Pancreas (tissue), 10 donors: ENCODE measurements around the gene IGSF3. TPM values are rescaled to one million over a fixed set of nuclear protein-coding genes. Genes with fewer than 3 reads are reported as not detected.
"Not testable (repeated sequence)": the region's sequence is repeated elsewhere in the genome, so short reads cannot be mapped to it uniquely, and the experiment has no call there.

Experiments used
- ATAC-seq, 4 donors: fragments of 200-7000 bp; cut with Tn5 transposase; one replicate each; pipeline versions ENCODE4 v1.8.0 to v1.9.1; 2020; ENCODE audit warnings: mild to moderate bottlenecking in 4 of 4, moderate library complexity in 4 of 4
- DNase-seq, 6 donors: peaks; one replicate each; pipeline ENCODE4 v3.0.0-alpha.2; 2020
- FAIRE-seq: peaks from 2 replicates; lab custom pipeline; 2012; peaks lifted over from hg19 to GRCh38; lab: Jason Lieb, UNC
- H3K27ac ChIP-seq, 4 donors: fragments of 200-600 bp; sonication (generic); 1 replicate in 3 of 4; 2 replicates in 1 of 4; pipeline versions ENCODE4 v1.5.0 to v1.8.0; 2020
- H3K27me3 ChIP-seq, 4 donors: fragments of 200-600 bp; one replicate each; pipeline ENCODE4 v1.8.0; 2021
- H3K36me3 ChIP-seq, 3 donors: fragments of 200-600 bp; sonication (generic) in 1 of 3; one replicate each; pipeline versions ENCODE4 v1.5.0 to v1.8.0; 2020 to 2021
- H3K4me1 ChIP-seq, 3 donors: fragments of 200-600 bp; one replicate each; pipeline ENCODE4 v1.8.0; 2021
- H3K4me3 ChIP-seq, 4 donors: fragments of 200-600 bp; sonication (generic) in 2 of 4; one replicate each; pipeline versions ENCODE4 v1.5.0 to v1.8.0; 2020 to 2021
- H3K9me3 ChIP-seq, 4 donors: fragments of 200-600 bp; one replicate each; pipeline ENCODE4 v1.8.0; 2021
- WGBS, 2 donors: extraction: QIAGEN DNeasy Blood & Tissue Kit; methylation state at CpG; one replicate each; pipeline ENCODE4 v1.1.7; 2013; 5-methylcytosine and 5-hydroxymethylcytosine counted together
- intact Hi-C, 3 donors: fragments of 100-400 bp; cut with DNase I; formaldehyde crosslinking; loops; one replicate each; pipeline versions ENCODE4 v1.11.1 to v1.14.2; 2022
- polyA plus RNA-seq, 2 donors: library from polyadenylated mRNA; stranded (reverse); fragments of 200-250 nt; gene quantifications; one replicate each; pipeline ENCODE4 v1.2.3, GENCODE V29; 2013
- total RNA-seq, 6 donors: library from RNA; stranded (reverse); fragmentation: NEBNext Ultra II Directional in 4 of 6; extraction: Animal tissue kit (Norgen Biotek cat#: 25700) in 4 of 6; gene quantifications; one replicate each; pipeline versions ENCODE4 v1.2.1 to v1.2.4, GENCODE V29; 2021 to 2023
- TF ChIP-seq, protein P1 (sequence below), 4 donors: fragments of 200-600 bp; sonication (generic) in 3 of 4; IDR thresholded peaks; one replicate each; pipeline versions ENCODE4 v1.5.0 to v1.8.0; 2021; ENCODE audit warnings: antibody characterized with exemption in 4 of 4
- donor health status: healthy with polysubstance abuse.
- donor health status: DM: no; HTN: no; CAD: no; lungs with moderate emphysema.
- donor health status: DM: no; HTN: no; CAD: no.
- donor health status: control.
- donor health status: control.
- donor health status: Bipolar disorder and iron deficiency.
- donor health status: DM: yes; HTN: yes; CAD: no.
- donor health status: DM: no; HTN: no; CAD: no.
- donor health status: DM: no; HTN: no; CAD: no.
- donor health status: DM: yes; HTN: yes; CAD: no.

Gene IGSF3
- total and polyA plus RNA-seq, 8 donors, result 1.8 to 10.5 (median 2.7) TPM

DNA sequence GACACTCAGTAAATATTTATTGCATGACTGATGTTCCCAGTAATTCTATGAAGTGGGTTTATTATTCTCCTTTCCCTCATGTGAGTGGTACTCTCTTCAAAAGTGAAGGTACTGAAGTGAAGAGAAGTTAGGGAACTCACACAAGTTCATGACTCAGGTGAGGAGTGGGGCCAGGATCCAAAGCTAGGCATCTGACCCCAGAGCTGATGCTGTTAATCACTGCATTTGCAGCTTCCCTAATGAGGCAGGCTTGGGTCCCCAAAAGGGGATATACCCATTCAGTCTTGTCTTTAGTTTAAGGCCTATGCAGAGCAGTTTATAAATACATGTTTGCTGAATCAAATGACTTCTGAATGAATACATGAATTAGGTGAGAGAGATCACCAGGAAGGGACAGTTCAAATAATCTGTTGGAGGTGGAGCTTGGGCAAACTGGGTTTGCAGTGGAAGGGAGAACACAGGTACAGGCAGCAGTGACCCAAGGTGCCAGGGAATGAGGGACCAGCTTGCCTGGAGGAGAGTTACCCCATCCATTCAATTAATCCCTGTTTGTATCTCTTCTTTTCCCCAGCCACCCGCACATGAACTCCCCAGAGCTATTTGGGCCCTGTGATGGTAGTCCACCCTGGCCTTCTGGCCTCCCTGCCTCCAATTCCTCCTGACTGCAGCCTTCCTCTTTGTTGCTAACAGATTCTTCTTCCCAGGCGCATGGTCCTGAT lies 98.7 kb downstream of the IGSF3 start:
- FAIRE-seq (no peak), ATAC-seq (no peak), DNase-seq (no peak)
- intact Hi-C loops, result no loop called here
- no peak overlapping the region for H3K27ac ChIP-seq
- 90 to 95% methylated on average over 2 of the region's 2 CpGs for WGBS, 2 donors
- H3K4me1 ChIP-seq, result no peaks in the 10 kb centered on the region
- H3K36me3 ChIP-seq, result no peaks in the 10 kb centered on the region
- no peaks in the 10 kb centered on the region for H3K9me3 ChIP-seq
- H3K4me3 ChIP-seq, result no peak overlapping the region
- TF ChIP-seq, protein P1, sequence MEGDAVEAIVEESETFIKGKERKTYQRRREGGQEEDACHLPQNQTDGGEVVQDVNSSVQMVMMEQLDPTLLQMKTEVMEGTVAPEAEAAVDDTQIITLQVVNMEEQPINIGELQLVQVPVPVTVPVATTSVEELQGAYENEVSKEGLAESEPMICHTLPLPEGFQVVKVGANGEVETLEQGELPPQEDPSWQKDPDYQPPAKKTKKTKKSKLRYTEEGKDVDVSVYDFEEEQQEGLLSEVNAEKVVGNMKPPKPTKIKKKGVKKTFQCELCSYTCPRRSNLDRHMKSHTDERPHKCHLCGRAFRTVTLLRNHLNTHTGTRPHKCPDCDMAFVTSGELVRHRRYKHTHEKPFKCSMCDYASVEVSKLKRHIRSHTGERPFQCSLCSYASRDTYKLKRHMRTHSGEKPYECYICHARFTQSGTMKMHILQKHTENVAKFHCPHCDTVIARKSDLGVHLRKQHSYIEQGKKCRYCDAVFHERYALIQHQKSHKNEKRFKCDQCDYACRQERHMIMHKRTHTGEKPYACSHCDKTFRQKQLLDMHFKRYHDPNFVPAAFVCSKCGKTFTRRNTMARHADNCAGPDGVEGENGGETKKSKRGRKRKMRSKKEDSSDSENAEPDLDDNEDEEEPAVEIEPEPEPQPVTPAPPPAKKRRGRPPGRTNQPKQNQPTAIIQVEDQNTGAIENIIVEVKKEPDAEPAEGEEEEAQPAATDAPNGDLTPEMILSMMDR (IDR thresholded peaks at IDR 0.05), result no peak
- peaks cover 0 to 6% (median 3%) of the 10 kb centered on the region in 4 donors for H3K27me3 ChIP-seq

DNA sequence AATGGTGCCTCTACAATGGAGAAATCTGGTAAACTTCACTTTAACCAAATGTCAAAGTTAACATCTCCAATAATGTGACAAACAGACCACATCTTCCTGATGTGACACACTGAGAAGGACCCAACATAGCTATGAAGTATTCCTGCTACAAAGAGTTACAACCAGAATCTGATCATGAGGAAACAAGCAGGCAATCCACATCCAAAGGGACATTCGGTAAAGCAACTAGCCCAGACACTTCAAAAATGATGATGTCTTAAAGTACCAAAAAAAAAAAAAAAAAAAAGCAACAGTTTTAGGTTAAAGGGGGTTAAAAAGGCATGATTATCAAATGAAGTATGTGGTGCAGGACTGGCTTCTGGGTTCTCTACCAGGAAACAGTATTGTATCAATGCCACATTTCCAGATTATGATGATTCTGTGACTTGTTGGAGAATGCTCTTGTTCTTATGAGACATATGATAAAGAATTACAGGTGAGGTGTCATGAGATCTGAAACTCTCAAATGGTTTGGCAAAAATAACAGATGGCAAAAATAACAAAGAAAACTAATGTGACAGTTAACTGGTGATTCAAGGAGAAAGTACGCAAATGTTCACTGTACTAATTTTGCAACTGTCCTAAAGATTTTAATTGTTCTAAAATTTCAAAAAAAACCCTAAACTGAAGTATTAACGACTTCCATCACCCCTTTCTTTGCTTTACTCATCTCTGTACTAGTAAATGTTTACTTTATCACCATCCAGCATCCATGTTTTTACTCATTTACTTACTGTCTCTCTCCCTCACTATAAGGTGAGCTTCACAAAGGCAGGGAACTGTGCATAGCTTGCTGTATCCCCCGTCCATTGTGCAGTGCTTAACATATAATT lies 99.5 kb downstream of the IGSF3 start:
- H3K4me3 ChIP-seq, result no peak overlapping the region
- H3K36me3 ChIP-seq, result no peaks in the 10 kb centered on the region
- peaks cover 0 to 5% (median 0%) of the 10 kb centered on the region in 4 donors for H3K27me3 ChIP-seq
- TF ChIP-seq, protein P1 (IDR thresholded peaks at IDR 0.05), result no peak
- H3K4me1 ChIP-seq, result no peaks in the 10 kb centered on the region
- H3K27ac ChIP-seq, result no peak overlapping the region
- DNase-seq (no peak), ATAC-seq (no peak), FAIRE-seq (no peak)
- 69 to 70% methylated on average over 4 of the region's 4 CpGs for WGBS, 2 donors
- intact Hi-C loops, result no loop called here
- no peaks in the 10 kb centered on the region for H3K9me3 ChIP-seq

DNA sequence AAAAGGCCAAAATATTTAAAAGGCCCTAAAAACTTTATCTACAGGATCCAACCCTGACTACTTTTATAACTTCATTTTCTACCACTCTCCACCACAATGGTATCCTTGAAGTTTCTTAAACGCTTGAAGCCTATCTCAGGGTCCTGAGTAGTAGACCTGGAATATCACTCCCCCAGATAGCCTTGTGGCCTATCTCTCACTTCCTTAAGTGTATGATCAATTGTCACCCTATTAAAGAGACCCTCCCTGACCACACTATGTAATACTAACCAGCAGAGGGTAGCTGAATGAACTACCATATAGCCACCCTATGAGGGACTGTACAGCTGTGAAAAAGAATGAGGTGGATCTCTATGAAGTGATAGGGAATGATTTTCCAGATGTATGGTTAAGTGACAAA lies 102.3 kb downstream of the IGSF3 start:
- no peak overlapping the region for H3K27ac ChIP-seq
- no peak for ATAC-seq
- DNase-seq, result no peak
- H3K9me3 ChIP-seq, result no peaks in the 10 kb centered on the region
- TF ChIP-seq, protein P1 (IDR thresholded peaks at IDR 0.05), result no peak
- H3K36me3 ChIP-seq, result no peaks in the 10 kb centered on the region
- FAIRE-seq, result no peak
- no peaks in the 10 kb centered on the region for H3K4me1 ChIP-seq
- H3K4me3 ChIP-seq, result no peak overlapping the region
- no peaks in the 10 kb centered on the region for H3K27me3 ChIP-seq
- 85 to 90% methylated on average over 1 of the region's 1 CpG for WGBS, 2 donors
- intact Hi-C loops, result no loop called here

DNA sequence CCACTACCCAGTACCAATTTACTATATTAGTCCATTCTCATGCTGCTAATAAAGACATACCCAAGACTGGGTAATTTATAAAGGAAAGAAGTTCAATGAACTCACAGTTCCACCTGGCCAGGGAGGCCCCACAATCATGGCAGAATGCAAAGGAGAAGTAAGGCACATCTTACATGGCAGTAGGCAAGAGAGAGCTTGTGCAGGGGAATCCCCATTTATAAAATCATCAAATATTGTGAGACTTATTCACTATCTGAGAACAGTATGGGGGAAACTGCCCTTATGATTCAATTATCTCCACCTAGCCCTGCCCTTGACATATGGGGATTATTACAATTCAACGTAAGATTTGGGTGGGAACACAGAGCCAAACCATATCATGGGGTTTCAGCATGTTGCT lies 103.1 kb downstream of the IGSF3 start:
- ATAC-seq (no peak), DNase-seq (no peak), FAIRE-seq (no peak)
- H3K4me3 ChIP-seq, result no peak overlapping the region
- no peaks in the 10 kb centered on the region for H3K4me1 ChIP-seq
- WGBS, 2 donors, result 85 to 94% methylated on average over 1 of the region's 1 CpG
- H3K9me3 ChIP-seq, result no peaks in the 10 kb centered on the region
- H3K36me3 ChIP-seq, result no peaks in the 10 kb centered on the region
- no peak overlapping the region for H3K27ac ChIP-seq
- TF ChIP-seq, protein P1 (IDR thresholded peaks at IDR 0.05), result no peak
- intact Hi-C loops, result no loop called here
- no peaks in the 10 kb centered on the region for H3K27me3 ChIP-seq

DNA sequence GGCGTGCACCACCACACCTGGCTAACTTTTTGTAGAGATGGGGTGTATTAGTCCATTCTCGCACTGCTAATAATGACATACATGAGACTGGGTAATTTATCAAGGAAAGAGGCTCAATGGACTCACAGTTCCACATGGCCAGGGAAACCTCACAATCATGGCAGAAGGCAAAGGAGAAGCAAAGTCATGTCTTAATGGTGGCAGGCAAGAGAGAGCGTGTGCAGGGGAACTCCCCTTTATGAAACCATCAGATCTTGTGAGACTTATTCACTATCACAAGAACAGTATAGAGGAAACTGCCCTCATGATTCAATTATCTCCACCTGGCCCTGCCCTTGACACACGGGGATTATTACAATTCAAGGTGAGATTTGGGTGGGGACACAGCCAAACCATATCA lies 105.1 kb downstream of the IGSF3 start:
- H3K36me3 ChIP-seq, H3K27ac ChIP-seq, FAIRE-seq, H3K9me3 ChIP-seq, H3K4me3 ChIP-seq, DNase-seq, H3K27me3 ChIP-seq, ATAC-seq, H3K4me1 ChIP-seq, intact Hi-C loops: not testable (repeated sequence)
- 92 to 95% methylated on average over 4 of the region's 4 CpGs for WGBS, 2 donors
